OCI-LY7 (cell line): ENCODE measurements around the gene CHN2.

Experiments
- CTCF ChIP-seq: fragments of 200-600 bp; sonication (generic); conservative IDR thresholded peaks from 2 replicates; pipeline ENCODE4 v1.5.1; 2014; ENCODE audit warnings: mild to moderate bottlenecking, antibody characterized with exemption, low read length, moderate library complexity, mixed read lengths
- EZH2phosphoT487 ChIP-seq: fragments of 200-600 bp; sonication (generic); IDR thresholded peaks from 2 replicates; pipeline ENCODE4 v1.6.1; 2018; ENCODE audit warnings: low read depth, borderline replicate concordance, mild to moderate bottlenecking, mixed run types, antibody characterized with exemption, low read length, moderate library complexity, mixed read lengths

DNA sequence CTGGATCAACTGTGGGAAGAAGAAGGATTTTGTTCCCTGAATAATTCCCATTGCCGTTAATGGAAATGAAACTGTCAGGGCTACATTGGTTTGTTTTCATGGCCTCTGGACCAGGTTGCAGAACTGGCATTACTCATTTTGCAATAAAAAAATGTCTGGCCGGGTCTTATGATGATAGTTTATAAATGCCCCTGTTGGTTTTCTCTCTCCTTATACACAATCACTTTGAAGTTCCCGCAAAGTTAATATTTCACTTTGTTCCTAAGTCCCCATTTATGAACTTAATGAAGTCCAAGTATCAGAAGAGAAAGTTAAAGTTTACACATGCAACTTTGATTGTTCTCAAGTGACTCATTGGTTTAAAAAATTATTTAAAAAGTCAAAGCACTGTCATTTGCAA lies 218.3 kb downstream of the CHN2 start:
- TF ChIP-seq EZH2phosphoT487 (no peak), CTCF (no peak)
